HG03442 (cell line): ENCODE results near the gene OSBPL10.

Source experiments
- ATAC-seq: cut with Tn5 transposase; IDR thresholded peaks from one replicate; pipeline ENCODE4 v1.9.1; 2021; ENCODE audit warnings: mild to moderate bottlenecking, moderate library complexity; ENCODE audit not compliant: unreplicated experiment

Gene OSBPL10

DNA sequence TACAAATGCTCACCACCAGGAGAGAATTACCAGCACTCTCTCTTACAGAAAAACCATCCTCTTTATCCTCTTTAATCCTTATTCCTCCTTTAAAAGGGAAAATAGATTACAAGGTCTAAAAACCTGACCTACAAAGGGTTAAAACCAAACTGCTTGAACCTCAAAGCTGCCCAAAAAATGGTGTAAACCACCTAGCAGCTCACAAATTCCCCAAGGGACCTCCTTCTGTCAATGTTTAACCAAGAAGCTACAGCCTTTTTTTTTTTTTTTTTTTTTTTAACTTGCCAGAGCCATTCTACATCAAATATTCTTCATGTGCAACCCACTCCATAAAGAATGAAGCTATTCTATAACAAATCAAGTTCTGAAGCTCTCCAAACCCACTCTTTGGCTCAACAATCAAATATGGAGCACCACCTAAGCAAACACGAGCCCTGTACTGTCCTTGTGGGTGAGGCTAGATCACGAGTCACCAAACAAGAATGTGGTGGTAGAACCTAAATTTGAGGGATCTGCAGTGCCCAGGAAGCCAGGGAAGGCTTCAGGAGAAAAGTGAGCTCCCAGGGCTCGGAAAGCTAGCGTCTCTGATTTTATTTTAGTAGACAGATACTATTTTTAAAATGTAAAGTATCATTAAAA lies 20.1 kb downstream of the OSBPL10 start:
- ATAC-seq: no peak

- ATAC-seq: no peak
These were observed 20.9 kb downstream of the OSBPL10 start for GRCh38 chr3:31959951-31960792.

DNA sequence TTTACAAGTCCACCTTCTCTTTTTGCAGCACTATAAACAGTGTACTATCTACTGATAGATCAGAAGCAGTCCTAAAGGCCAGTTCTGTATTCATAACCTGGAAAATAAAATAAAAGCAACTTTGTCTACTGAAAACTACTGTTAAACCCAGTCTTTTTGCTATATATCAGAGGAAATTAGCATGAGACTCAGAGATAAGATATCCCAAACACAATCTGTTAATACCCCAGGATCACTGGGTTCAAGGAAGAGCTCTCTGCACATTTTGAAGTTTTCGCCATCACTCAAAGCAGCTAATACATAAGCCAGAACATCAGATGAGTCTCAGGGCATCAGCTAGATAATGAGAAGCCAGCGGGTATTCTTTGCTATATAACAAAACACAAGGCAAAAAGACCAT lies 21.8 kb downstream of the OSBPL10 start:
- ATAC-seq: no peak

GRCh38 chr3:31958701-31959152 lies 22.3 kb downstream of the OSBPL10 start:
- no peak for ATAC-seq

- ATAC-seq: no peak
These were observed 24.0 kb downstream of the OSBPL10 start for GRCh38 chr3:31957106-31957505.

GRCh38 chr3:31955581-31955980 lies 25.5 kb downstream of the OSBPL10 start:
- ATAC-seq: no peak

- no peak for ATAC-seq
These were observed 27.4 kb downstream of the OSBPL10 start for GRCh38 chr3:31953636-31954035.

GRCh38 chr3:31953091-31953490 lies 28.0 kb downstream of the OSBPL10 start:
- ATAC-seq: no peak

GRCh38 chr3:31952205-31952604 lies 28.9 kb downstream of the OSBPL10 start:
- peak; percentile 75 for ATAC-seq

GRCh38 chr3:31948280-31948679 lies 32.8 kb downstream of the OSBPL10 start:
- ATAC-seq: no peak

DNA sequence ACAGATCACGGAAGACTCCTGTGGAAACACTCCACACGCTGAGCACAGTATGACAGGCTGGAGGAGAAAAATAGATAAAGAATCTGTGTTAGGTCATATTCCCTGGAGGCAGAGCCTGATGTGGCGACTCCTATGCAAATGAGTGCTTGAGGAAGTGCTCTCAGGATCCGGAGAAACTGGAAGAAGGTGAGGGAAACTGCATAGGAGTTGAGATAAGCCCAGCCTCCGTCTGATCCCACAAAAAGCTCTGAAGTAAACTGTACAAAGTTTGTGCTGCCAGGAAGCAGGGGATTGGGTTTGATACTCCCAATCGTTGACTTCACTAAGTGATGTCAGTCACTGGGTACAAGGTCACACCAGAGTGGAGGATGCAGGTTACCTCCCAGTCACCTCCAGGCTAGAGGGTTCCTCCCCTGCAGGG lies 33.4 kb downstream of the OSBPL10 start:
- no peak for ATAC-seq

- no peak for ATAC-seq
These were observed 33.9 kb downstream of the OSBPL10 start for GRCh38 chr3:31947162-31947561.

- ATAC-seq: peak; percentile 44
These were observed 34.5 kb downstream of the OSBPL10 start for GRCh38 chr3:31946484-31947081.

DNA sequence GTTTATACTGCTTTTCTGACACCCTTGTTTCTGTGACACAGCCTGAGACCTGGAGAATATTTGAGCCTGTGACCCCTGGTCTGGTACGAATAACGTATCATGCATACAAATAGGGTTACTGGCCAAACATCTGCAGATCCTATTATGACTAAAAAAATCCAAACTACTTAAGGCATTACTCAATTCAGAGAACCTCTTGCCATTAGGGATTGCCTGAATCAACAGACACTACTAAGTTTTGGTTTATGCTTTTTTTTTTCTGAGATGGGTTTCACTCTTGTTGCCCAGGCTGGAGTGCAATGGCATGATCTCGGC lies 35.4 kb downstream of the OSBPL10 start:
- ATAC-seq: no peak

DNA sequence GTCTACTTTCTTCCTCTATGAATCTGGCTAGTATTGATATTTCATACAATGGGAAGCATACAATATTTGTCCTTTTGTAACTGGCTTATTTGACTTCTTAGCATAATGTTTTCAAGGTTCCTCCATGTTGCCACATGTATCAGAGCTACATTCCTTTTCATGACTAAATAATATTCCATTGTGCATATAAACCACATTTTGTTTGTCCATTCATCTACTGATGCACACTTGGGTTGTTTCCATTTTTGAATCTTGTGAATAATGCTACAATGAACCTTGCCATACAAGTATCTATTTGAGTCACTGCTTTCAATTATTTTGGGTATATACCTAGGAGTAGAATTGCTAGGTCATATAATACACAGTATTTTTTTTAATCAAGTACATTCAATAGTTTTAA lies 38.0 kb downstream of the OSBPL10 start:
- ATAC-seq: no peak

- no peak for ATAC-seq
These were observed 38.6 kb downstream of the OSBPL10 start for GRCh38 chr3:31942446-31942845.

GRCh38 chr3:31937225-31937624 lies 43.8 kb downstream of the OSBPL10 start:
- no peak for ATAC-seq

GRCh38 chr3:31936420-31937060 lies 44.5 kb downstream of the OSBPL10 start:
- ATAC-seq: no peak

GRCh38 chr3:31934866-31935265 lies 46.2 kb downstream of the OSBPL10 start:
- no peak for ATAC-seq

- no peak for ATAC-seq
These were observed 47.0 kb downstream of the OSBPL10 start for GRCh38 chr3:31934018-31934417.

GRCh38 chr3:31932990-31933389 lies 48.1 kb downstream of the OSBPL10 start:
- ATAC-seq: no peak
